ENCODE data around the gene NAA10.

NAA10 gene

GRCh38 chrX:153956044-153956907 lies 21.4 kb upstream of the NAA10 start:
- Histone ChIP-seq H3K4me1 (peaks cover 12 to 32% (median 27%) of the 10 kb centered on the region in 10 experiments), H3K27me3 (peaks cover 0 to 49% (median 19%) of the 10 kb centered on the region in 11 experiments; a peak in 15 of 22 replicates), H3K9ac (no peak overlapping the region), H3K9me3 (replicated peaks in 1 of 11) (no peaks in the 10 kb centered on the region), H3K4me3 (no peak overlapping the region), H3K27ac (no peak overlapping the region), H3K4me2 (no peak overlapping the region), H3K36me3 (peaks cover 86 to 100% (median 98%) of the 10 kb centered on the region in 11 experiments), H4K20me1 (peaks cover 0 to 100% (median 100%) of the 10 kb centered on the region in 11 experiments; a peak in 20 of 22 replicates)
- no peak for TF ChIP-seq Cebpa-rat (IDR thresholded peaks at IDR 0.05)

GRCh38 chrX:153955228-153955732 lies 20.4 kb upstream of the NAA10 start:
- no peak for TF ChIP-seq Cebpa-rat (IDR thresholded peaks at IDR 0.05)
- H3K9ac ChIP-seq: no peak overlapping the region

GRCh38 chrX:153954558-153955227 lies 19.9 kb upstream of the NAA10 start:
- Histone ChIP-seq H3K27ac (no peak overlapping the region), H3K36me3 (peaks cover 86 to 100% (median 98%) of the 10 kb centered on the region in 11 experiments), H3K27me3 (peaks cover 0 to 43% (median 7%) of the 10 kb centered on the region in 11 experiments; a peak in 11 of 22 replicates), H3K4me1 (peaks cover 28 to 48% (median 43%) of the 10 kb centered on the region in 10 experiments), H3K9ac (no peak overlapping the region), H4K20me1 (peaks cover 0 to 100% (median 100%) of the 10 kb centered on the region in 11 experiments; a peak in 20 of 22 replicates), H3K4me3 (no peak overlapping the region), H3K9me3 (replicated peaks in 1 of 11) (no peaks in the 10 kb centered on the region), H3K4me2 (no peak overlapping the region)
- TF ChIP-seq Cebpa-rat (IDR thresholded peaks at IDR 0.05): no peak

More at GRCh38 chrX:153955228-153955732, 20.4 kb upstream of the NAA10 start:
- H3K36me3 ChIP-seq: peaks cover 86 to 100% (median 98%) of the 10 kb centered on the region in 11 experiments
- no peak overlapping the region for H3K4me3 ChIP-seq
- H4K20me1 ChIP-seq: peaks cover 0 to 100% (median 100%) of the 10 kb centered on the region in 11 experiments; a peak in 20 of 22 replicates
- no peak overlapping the region for H3K27ac ChIP-seq
- peaks cover 0 to 48% (median 10%) of the 10 kb centered on the region in 11 experiments; a peak in 11 of 22 replicates for H3K27me3 ChIP-seq
- H3K4me1 ChIP-seq: peaks cover 22 to 42% (median 37%) of the 10 kb centered on the region in 10 experiments
- H3K9me3 ChIP-seq (replicated peaks in 1 of 11): no peaks in the 10 kb centered on the region
- no peak overlapping the region for H3K4me2 ChIP-seq

GRCh38 chrX:153953892-153954557 lies 19.2 kb upstream of the NAA10 start:
- TF ChIP-seq Cebpa-rat (IDR thresholded peaks at IDR 0.05): no peak
- no peak overlapping the region for H3K4me3 ChIP-seq
- H3K4me2 ChIP-seq: peak overlapping the region in 8 of 11 experiments; percentile 8 to 43 (median 32); a peak in 10 of 22 replicates
- no peaks in the 10 kb centered on the region for H3K9me3 ChIP-seq (replicated peaks in 1 of 11)
- peaks cover 0 to 40% (median 5%) of the 10 kb centered on the region in 11 experiments; a peak in 10 of 22 replicates for H3K27me3 ChIP-seq
- H3K9ac ChIP-seq: peak overlapping the region in 2 of 11 experiments; percentile 6 to 34; a peak in 2 of 22 replicates
- H3K27ac ChIP-seq: no peak overlapping the region
- H3K36me3 ChIP-seq: peaks cover 80 to 98% (median 96%) of the 10 kb centered on the region in 11 experiments
- peaks cover 0 to 100% (median 97%) of the 10 kb centered on the region in 11 experiments; a peak in 20 of 22 replicates for H4K20me1 ChIP-seq
- peaks cover 34 to 54% (median 48%) of the 10 kb centered on the region in 10 experiments for H3K4me1 ChIP-seq

- Histone ChIP-seq H4K20me1 (peaks cover 0 to 100% (median 94%) of the 10 kb centered on the region in 11 experiments; a peak in 19 of 22 replicates), H3K4me1 (peaks cover 40 to 60% (median 54%) of the 10 kb centered on the region in 10 experiments), H3K36me3 (peaks cover 74 to 95% (median 90%) of the 10 kb centered on the region in 11 experiments), H3K27ac (peak overlapping the region in 4 of 11 experiments; percentile 13 to 64 (median 36); a peak in 6 of 22 replicates), H3K27me3 (peaks cover 0 to 38% (median 5%) of the 10 kb centered on the region in 11 experiments; a peak in 8 of 22 replicates), H3K9ac (peak overlapping the region in 7 of 11 experiments; percentile 16 to 44 (median 30); a peak in 9 of 22 replicates), H3K4me3 (no peak overlapping the region), H3K9me3 (replicated peaks in 1 of 11) (no peaks in the 10 kb centered on the region), H3K4me2 (peak overlapping the region in 10 of 11 experiments; percentile 26 to 80 (median 38); a peak in 19 of 22 replicates)
- TF ChIP-seq Cebpa-rat (IDR thresholded peaks at IDR 0.05): no peak
Measured at GRCh38 chrX:153953342-153953830, 18.5 kb upstream of the NAA10 start.

- no peak for TF ChIP-seq Cebpa-rat (IDR thresholded peaks at IDR 0.05)
- Histone ChIP-seq H3K36me3 (peaks cover 65 to 94% (median 87%) of the 10 kb centered on the region in 11 experiments), H3K27ac (peak overlapping the region in 6 of 11 experiments; percentile 13 to 64 (median 37); a peak in 10 of 22 replicates), H3K9me3 (replicated peaks in 1 of 11) (no peaks in the 10 kb centered on the region), H3K9ac (peak overlapping the region in 8 of 11 experiments; percentile 16 to 44 (median 28); a peak in 10 of 22 replicates), H4K20me1 (peaks cover 0 to 100% (median 94%) of the 10 kb centered on the region in 11 experiments; a peak in 19 of 22 replicates), H3K27me3 (peaks cover 0 to 42% (median 9%) of the 10 kb centered on the region in 11 experiments; a peak in 11 of 22 replicates), H3K4me2 (peak overlapping the region; percentile 8 to 87 (median 39); a peak in 17 of 22 replicates), H3K4me3 (no peak overlapping the region), H3K4me1 (peaks cover 49 to 69% (median 63%) of the 10 kb centered on the region in 10 experiments)
Measured at GRCh38 chrX:153952373-153953026, 17.7 kb upstream of the NAA10 start.

- H4K20me1 ChIP-seq: peaks cover 0 to 98% (median 92%) of the 10 kb centered on the region in 11 experiments; a peak in 19 of 22 replicates
- H3K27ac ChIP-seq: peak overlapping the region in 6 of 11 experiments; percentile 7 to 64 (median 37); a peak in 7 of 22 replicates
- peak overlapping the region in 7 of 11 experiments; percentile 9 to 63 (median 30); a peak in 4 of 22 replicates for H3K9ac ChIP-seq
- no peak for TF ChIP-seq Cebpa-rat (IDR thresholded peaks at IDR 0.05)
- H3K4me1 ChIP-seq: peaks cover 54 to 74% (median 68%) of the 10 kb centered on the region in 10 experiments
- H3K27me3 ChIP-seq: peaks cover 0 to 44% (median 14%) of the 10 kb centered on the region in 11 experiments; a peak in 14 of 22 replicates
- no peaks in the 10 kb centered on the region for H3K9me3 ChIP-seq (replicated peaks in 1 of 11)
- peaks cover 58 to 87% (median 81%) of the 10 kb centered on the region in 11 experiments for H3K36me3 ChIP-seq
- H3K4me3 ChIP-seq: no peak overlapping the region
- peak overlapping the region in 9 of 11 experiments; percentile 37 to 87 (median 70); a peak in 11 of 22 replicates for H3K4me2 ChIP-seq
Measured at GRCh38 chrX:153951683-153952372, 17.0 kb upstream of the NAA10 start.
